B cell (primary cell): ENCODE data around the gene YY1AP1. TPM values are rescaled to one million over a fixed set of nuclear protein-coding genes. Genes with fewer than 3 reads are reported as not detected.
"Not testable (repeated sequence)": the region's sequence is repeated elsewhere in the genome, so short reads cannot be mapped to it uniquely, and the experiment has no call there.

Source experiments
- ATAC-seq: fragments of 200-7000 bp; cut with Tn5 transposase; one replicate; pipeline ENCODE4 v1.10.0; 2021; ENCODE audit warnings: low read depth, mild to moderate bottlenecking, moderate number of reproducible peaks, moderate library complexity
- CTCF ChIA-PET: fragments of 350-600 bp; sonication (Branson Sonifier 250); formaldehyde crosslinking; loops from one replicate; lab custom pipeline; 2021; ENCODE audit warnings: antibody characterized with exemption, inconsistent platforms; lab: Charles Lee
- POLR2A ChIA-PET: fragments of 350-600 bp; sonication (Branson Sonifier 250); formaldehyde crosslinking; loops from one replicate; lab custom pipeline; 2021; ENCODE audit warnings: antibody characterized with exemption; lab: Charles Lee
- DNase-seq: peaks from one replicate; pipeline ENCODE4 v3.0.0; 2013
- H2AFZ ChIP-seq: 2 replicates; pipeline ENCODE4 v1.6.1; 2012; ENCODE audit warnings: mild to moderate bottlenecking, low read depth, low read length; ENCODE audit not compliant: insufficient read depth, poor library complexity, severe bottlenecking
- H3K27ac ChIP-seq, 2 donors: 1 replicate in 1 of 2; 2 replicates in 1 of 2; pipeline ENCODE4 v1.5.1; 2012 to 2013; ENCODE audit warnings: low read length in 2 of 2, mild to moderate bottlenecking in 2 of 2, moderate library complexity in 1 of 2
- H3K27me3 ChIP-seq, 4 experiments: fragments of 200-600 bp in 1 of 4; sonication (generic) in 1 of 4; replicated peaks in 1 of 4; 1 replicate in 2 of 4; 2 replicates in 2 of 4; pipeline versions ENCODE4 v1.6.1 to v1.7.0; 2013 to 2016; ENCODE audit warnings: low read length in 3 of 4, mild to moderate bottlenecking in 2 of 4, mixed read lengths in 1 of 4, moderate library complexity in 1 of 4; ENCODE audit not compliant: insufficient read depth in 4 of 4, control insufficient read depth in 3 of 4; ENCODE audit errors: control extremely low read depth in 1 of 4
- H3K36me3 ChIP-seq, 2 experiments: replicated peaks in 1 of 2; 1 replicate in 1 of 2; 2 replicates in 1 of 2; pipeline versions ENCODE4 v1.6.1 to v1.7.1; 2013; ENCODE audit warnings: low read length in 1 of 2; ENCODE audit not compliant: insufficient read depth in 2 of 2, control insufficient read depth in 1 of 2; ENCODE audit errors: control extremely low read depth in 1 of 2, extremely low read depth in 1 of 2
- H3K4me1 ChIP-seq, 2 donors: fragments of 200-600 bp in 1 of 2; sonication (generic) in 1 of 2; 1 replicate in 1 of 2; 2 replicates in 1 of 2; pipeline versions ENCODE4 v1.5.1 to v1.6.1; 2013 to 2017; ENCODE audit warnings: low read length in 2 of 2; ENCODE audit not compliant: control insufficient read depth in 2 of 2, insufficient read depth in 2 of 2
- H3K4me2 ChIP-seq: replicated peaks from 2 replicates; pipeline ENCODE3; 2012; ENCODE audit warnings: mild to moderate bottlenecking, low read depth, low read length; ENCODE audit not compliant: poor library complexity, severe bottlenecking
- H3K4me3 ChIP-seq, 5 experiments: fragments of 200-600 bp in 1 of 5; sonication (generic) in 1 of 5; 1 replicate in 3 of 5; 2 replicates in 2 of 5; pipeline versions ENCODE4 v1.5.1 to v1.7.0; 2011 to 2016; ENCODE audit warnings: low read length in 4 of 5, mild to moderate bottlenecking in 4 of 5, low read depth in 2 of 5, control low read depth in 1 of 5, moderate library complexity in 1 of 5; ENCODE audit not compliant: insufficient read depth in 1 of 5; ENCODE audit errors: control extremely low read depth in 1 of 5, extremely low read depth in 1 of 5
- H3K79me2 ChIP-seq: fragments of 200-600 bp; sonication (generic); one replicate; pipeline ENCODE4 v1.6.0; 2016; ENCODE audit warnings: low read length; ENCODE audit not compliant: control insufficient read depth, insufficient read depth
- H3K9ac ChIP-seq: fragments of 200-600 bp; sonication (generic); 2 replicates; pipeline ENCODE4 v1.6.1; 2017; ENCODE audit warnings: mild to moderate bottlenecking, low read length, moderate library complexity
- H3K9me3 ChIP-seq, 3 donors: one replicate each; pipeline versions ENCODE4 v1.6.1 to v1.7.1; 2013; ENCODE audit warnings: low read length in 2 of 3; ENCODE audit not compliant: control insufficient read depth in 2 of 3, insufficient read depth in 1 of 3; ENCODE audit errors: control extremely low read depth in 1 of 3
- H4K20me1 ChIP-seq: 2 replicates; pipeline ENCODE4 v1.6.0; 2012; ENCODE audit warnings: mild to moderate bottlenecking, low read length; ENCODE audit not compliant: insufficient read depth, control insufficient read depth, poor library complexity, severe bottlenecking
- H3K27ac Mint-ChIP-seq: one replicate; pipeline ENCODE4 v1.8.0; 2021; ENCODE audit warnings: mixed read lengths
- H3K27me3 Mint-ChIP-seq: one replicate; pipeline ENCODE4 v1.8.0; 2021; ENCODE audit warnings: mixed read lengths
- H3K4me1 Mint-ChIP-seq: one replicate; pipeline ENCODE4 v1.8.0; 2021; ENCODE audit warnings: mixed read lengths
- H3K4me3 Mint-ChIP-seq: one replicate; pipeline ENCODE4 v1.8.0; 2021; ENCODE audit warnings: mixed read lengths
- H3K9me3 Mint-ChIP-seq: one replicate; pipeline ENCODE4 v1.8.0; 2022; ENCODE audit warnings: mixed read lengths; ENCODE audit not compliant: insufficient read depth
- EZH2 ChIP-seq: IDR thresholded peaks from 2 replicates; pipeline ENCODE4 v1.6.1; 2012; ENCODE audit warnings: borderline replicate concordance, low read depth, mild to moderate bottlenecking, moderate library complexity, low read length; ENCODE audit not compliant: insufficient read depth, poor library complexity, severe bottlenecking
- WGBS: methylation state at CpG from one replicate; pipeline ENCODE4 v1.1.5; 2013; ENCODE audit warnings: missing lambda C conversion rate; ENCODE audit not compliant: insufficient coverage; 5-methylcytosine and 5-hydroxymethylcytosine counted together
- intact Hi-C: fragments of 100-400 bp; cut with micrococcal nuclease; formaldehyde crosslinking; loops from one replicate; pipeline ENCODE4 v1.10.0; 2022
- polyA plus RNA-seq: library from polyadenylated mRNA; depleted of rRNA; stranded (reverse); fragments of >200 nt; gene quantifications from 2 replicates; pipeline ENCODE4 v1.2.3, GENCODE V29; 2012
- total RNA-seq, 2 donors: library from RNA; stranded (reverse); fragments of 120-200 nt in 1 of 2; gene quantifications; 1 replicate in 1 of 2; 2 replicates in 1 of 2; pipeline versions ENCODE4 v1.2.3 to v1.2.4, GENCODE V29; 2013 to 2022
- TF ChIP-seq, protein P1 (sequence below): fragments of 200-600 bp; IDR thresholded peaks from one replicate; pipeline ENCODE4 v1.8.0; 2022; ENCODE audit warnings: antibody characterized with exemption, mild to moderate bottlenecking

YY1AP1 gene
- total and polyA plus RNA-seq, 2 donors (not counting 1 experiment from before 2014, with no cell fraction given): 95.4 to 156 TPM

DNA sequence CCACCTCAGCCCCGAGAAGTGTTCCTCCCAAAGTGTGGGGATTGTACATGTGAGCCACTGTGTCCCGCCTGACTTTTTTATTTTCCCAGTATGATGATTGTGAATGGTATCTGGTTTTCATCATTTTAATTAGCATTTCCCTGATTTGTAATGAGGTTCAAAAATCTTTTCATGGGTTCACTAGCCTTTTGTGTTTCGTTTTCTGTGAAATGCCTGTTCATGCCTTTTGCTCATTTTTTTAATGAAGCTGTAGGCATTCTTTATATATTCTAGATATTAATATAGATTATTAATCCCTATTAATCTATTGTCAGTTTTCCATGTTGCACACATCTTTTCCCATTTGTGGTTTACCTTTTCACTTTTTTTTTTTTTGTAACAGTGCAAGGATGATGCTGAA, 20.8 kb upstream of the YY1AP1 start:
- no peaks in the 10 kb centered on the region for H3K9me3 ChIP-seq
- no CpG with 5 or more reads among the region's 3 CpGs for WGBS
- Mint-ChIP-seq H3K9me3 (no peaks in the 10 kb centered on the region), H3K27ac (no peak overlapping the region), H3K4me1 (peaks cover 7% of the 10 kb centered on the region), H3K4me3 (no peak overlapping the region), H3K27me3 (no peaks in the 10 kb centered on the region)
- peaks cover 8% of the 10 kb centered on the region for H4K20me1 ChIP-seq
- DNase-seq (no peak), ATAC-seq (no peak)
- peaks cover 42% of the 10 kb centered on the region for H3K79me2 ChIP-seq
- no peaks in the 10 kb centered on the region for H3K27me3 ChIP-seq
- H2AFZ ChIP-seq: no peak overlapping the region
- no peak overlapping the region for H3K9ac ChIP-seq
- CTCF ChIA-PET: no interaction called here
- no peaks in the 10 kb centered on the region for H3K4me1 ChIP-seq
- no peak overlapping the region for H3K27ac ChIP-seq
- TF ChIP-seq EZH2: no peak
- TF ChIP-seq, protein P1, sequence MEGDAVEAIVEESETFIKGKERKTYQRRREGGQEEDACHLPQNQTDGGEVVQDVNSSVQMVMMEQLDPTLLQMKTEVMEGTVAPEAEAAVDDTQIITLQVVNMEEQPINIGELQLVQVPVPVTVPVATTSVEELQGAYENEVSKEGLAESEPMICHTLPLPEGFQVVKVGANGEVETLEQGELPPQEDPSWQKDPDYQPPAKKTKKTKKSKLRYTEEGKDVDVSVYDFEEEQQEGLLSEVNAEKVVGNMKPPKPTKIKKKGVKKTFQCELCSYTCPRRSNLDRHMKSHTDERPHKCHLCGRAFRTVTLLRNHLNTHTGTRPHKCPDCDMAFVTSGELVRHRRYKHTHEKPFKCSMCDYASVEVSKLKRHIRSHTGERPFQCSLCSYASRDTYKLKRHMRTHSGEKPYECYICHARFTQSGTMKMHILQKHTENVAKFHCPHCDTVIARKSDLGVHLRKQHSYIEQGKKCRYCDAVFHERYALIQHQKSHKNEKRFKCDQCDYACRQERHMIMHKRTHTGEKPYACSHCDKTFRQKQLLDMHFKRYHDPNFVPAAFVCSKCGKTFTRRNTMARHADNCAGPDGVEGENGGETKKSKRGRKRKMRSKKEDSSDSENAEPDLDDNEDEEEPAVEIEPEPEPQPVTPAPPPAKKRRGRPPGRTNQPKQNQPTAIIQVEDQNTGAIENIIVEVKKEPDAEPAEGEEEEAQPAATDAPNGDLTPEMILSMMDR: no peak
- intact Hi-C loops: no loop called here
- H3K4me2 ChIP-seq: no peak overlapping the region
- POLR2A ChIA-PET: no interaction called here
- peaks cover 2 to 6% of the 10 kb centered on the region in 2 experiments for H3K36me3 ChIP-seq
- no peak overlapping the region for H3K4me3 ChIP-seq

DNA sequence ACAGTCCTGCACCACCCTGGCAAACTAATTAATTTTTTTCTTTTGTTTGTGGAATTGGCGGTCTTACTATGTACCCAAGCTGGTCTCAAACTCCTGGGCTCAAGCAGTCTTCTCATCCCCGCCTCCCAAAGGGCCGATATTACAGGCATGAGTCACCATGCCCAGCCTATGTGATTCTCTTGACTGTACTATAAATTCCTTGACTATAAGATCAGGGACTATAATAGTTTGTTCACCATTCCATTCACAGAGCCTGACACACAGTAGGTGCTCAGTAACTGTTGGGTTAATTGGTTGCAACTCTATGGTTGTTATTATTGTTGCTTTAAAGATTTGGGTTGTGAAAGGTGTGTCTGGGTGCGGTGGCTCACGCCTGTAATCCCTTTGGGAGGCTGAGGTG, 17.6 kb upstream of the YY1AP1 start:
- no peaks in the 10 kb centered on the region for H3K9me3 Mint-ChIP-seq
- no peak overlapping the region for H3K9ac ChIP-seq
- POLR2A ChIA-PET: no interaction called here
- CTCF ChIA-PET: no interaction called here
- H2AFZ ChIP-seq: no peak overlapping the region
- H3K4me1 Mint-ChIP-seq: peaks cover 8% of the 10 kb centered on the region
- no peaks in the 10 kb centered on the region for H3K27me3 ChIP-seq
- H3K4me2 ChIP-seq: no peak overlapping the region
- WGBS: 94% methylated on average over 2 of the region's 5 CpGs
- no peak overlapping the region for H3K4me3 ChIP-seq
- DNase-seq: no peak
- no peaks in the 10 kb centered on the region for H3K4me1 ChIP-seq
- peaks cover 8% of the 10 kb centered on the region for H4K20me1 ChIP-seq
- H3K27ac Mint-ChIP-seq: no peak overlapping the region
- no peaks in the 10 kb centered on the region for H3K27me3 Mint-ChIP-seq
- H3K27ac ChIP-seq: no peak overlapping the region
- peaks cover 2 to 3% of the 10 kb centered on the region in 2 experiments for H3K36me3 ChIP-seq
- no peak overlapping the region for H3K4me3 Mint-ChIP-seq
- intact Hi-C loops: no loop called here
- ATAC-seq: no peak
- H3K79me2 ChIP-seq: peaks cover 61% of the 10 kb centered on the region
- H3K9me3 ChIP-seq: no peaks in the 10 kb centered on the region
- no peak for TF ChIP-seq EZH2
- TF ChIP-seq, protein P1: no peak

DNA sequence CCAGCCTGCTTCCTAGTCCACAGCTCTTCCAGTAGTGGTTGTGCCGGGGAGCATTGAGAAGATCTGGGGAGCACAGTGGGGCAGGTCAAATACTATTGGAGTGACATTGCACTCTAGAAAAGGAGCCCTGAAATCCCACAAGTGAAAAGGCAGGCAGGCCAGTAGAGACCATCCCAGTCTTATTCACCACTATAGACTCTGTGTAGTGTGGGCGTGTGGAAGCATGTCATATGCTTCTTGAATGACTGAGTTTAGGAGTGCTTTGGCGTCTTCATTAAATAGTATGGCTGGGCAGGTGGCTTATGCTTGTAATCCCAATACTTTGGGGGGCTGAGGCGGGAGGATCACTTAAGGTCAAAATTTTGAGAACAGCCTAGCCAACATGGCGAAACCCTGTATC, 15.8 kb upstream of the YY1AP1 start:
- ATAC-seq, POLR2A ChIA-PET, H3K36me3 ChIP-seq, H3K27ac Mint-ChIP-seq, CTCF ChIA-PET, DNase-seq, H4K20me1 ChIP-seq, H3K4me3 Mint-ChIP-seq, H3K9me3 Mint-ChIP-seq, H2AFZ ChIP-seq, H3K4me2 ChIP-seq, H3K4me3 ChIP-seq, H3K4me1 ChIP-seq, H3K27me3 ChIP-seq, H3K27me3 Mint-ChIP-seq, H3K27ac ChIP-seq, H3K9ac ChIP-seq, H3K9me3 ChIP-seq, H3K4me1 Mint-ChIP-seq, intact Hi-C loops: not testable (repeated sequence)
- 100% methylated on average over 1 of the region's 5 CpGs for WGBS
- H3K79me2 ChIP-seq: peaks cover 67% of the 10 kb centered on the region
